GM18867 (cell line): ENCODE data around the gene DTNB.

Experiments
- ATAC-seq: cut with Tn5 transposase; IDR thresholded peaks from one replicate; pipeline ENCODE4 v1.9.1; 2021; ENCODE audit warnings: mild to moderate bottlenecking, moderate library complexity; ENCODE audit not compliant: unreplicated experiment

Gene DTNB

GRCh38 chr2:25333981-25334380 lies 339.4 kb downstream of the DTNB start:
- ATAC-seq, result no peak

GRCh38 chr2:25332571-25332970 lies 340.8 kb downstream of the DTNB start:
- no peak for ATAC-seq

- ATAC-seq, result no peak
These were observed 341.6 kb downstream of the DTNB start for GRCh38 chr2:25331686-25332365.

GRCh38 chr2:25330937-25331336 lies 342.4 kb downstream of the DTNB start:
- ATAC-seq, result no peak

- ATAC-seq, result no peak
These were observed 343.1 kb downstream of the DTNB start for GRCh38 chr2:25330273-25330672.

GRCh38 chr2:25328152-25329085 lies 345.0 kb downstream of the DTNB start:
- ATAC-seq, result no peak
